Measurements from ENCODE around the gene C1QTNF1.

- peak; percentile 35 to 46 for TF ChIP-seq POLR2A (IDR thresholded peaks at IDR 0.05)
- TF ChIP-seq, protein P1, sequence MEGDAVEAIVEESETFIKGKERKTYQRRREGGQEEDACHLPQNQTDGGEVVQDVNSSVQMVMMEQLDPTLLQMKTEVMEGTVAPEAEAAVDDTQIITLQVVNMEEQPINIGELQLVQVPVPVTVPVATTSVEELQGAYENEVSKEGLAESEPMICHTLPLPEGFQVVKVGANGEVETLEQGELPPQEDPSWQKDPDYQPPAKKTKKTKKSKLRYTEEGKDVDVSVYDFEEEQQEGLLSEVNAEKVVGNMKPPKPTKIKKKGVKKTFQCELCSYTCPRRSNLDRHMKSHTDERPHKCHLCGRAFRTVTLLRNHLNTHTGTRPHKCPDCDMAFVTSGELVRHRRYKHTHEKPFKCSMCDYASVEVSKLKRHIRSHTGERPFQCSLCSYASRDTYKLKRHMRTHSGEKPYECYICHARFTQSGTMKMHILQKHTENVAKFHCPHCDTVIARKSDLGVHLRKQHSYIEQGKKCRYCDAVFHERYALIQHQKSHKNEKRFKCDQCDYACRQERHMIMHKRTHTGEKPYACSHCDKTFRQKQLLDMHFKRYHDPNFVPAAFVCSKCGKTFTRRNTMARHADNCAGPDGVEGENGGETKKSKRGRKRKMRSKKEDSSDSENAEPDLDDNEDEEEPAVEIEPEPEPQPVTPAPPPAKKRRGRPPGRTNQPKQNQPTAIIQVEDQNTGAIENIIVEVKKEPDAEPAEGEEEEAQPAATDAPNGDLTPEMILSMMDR (IDR thresholded peaks at IDR 0.05): peak in 1 of 6 experiments; percentile 2
Measured at GRCh38 chr17:78995761-78996451, 28.1 kb upstream of the C1QTNF1 start.

Data from Peyer's patch (tissue), 4 donors.